HG03103 (cell line): Measurements from ENCODE around the gene XYLT1.
"Not testable (repeated sequence)": the region's sequence is repeated elsewhere in the genome, so short reads cannot be mapped to it uniquely, and the experiment has no call there.

Experiments
- ATAC-seq: cut with Tn5 transposase; IDR thresholded peaks from one replicate; pipeline ENCODE4 v1.9.1; 2021; ENCODE audit warnings: low read depth; ENCODE audit not compliant: unreplicated experiment

XYLT1 gene

GRCh38 chr16:17343728-17344127, 127.0 kb downstream of the XYLT1 start:
- no peak for ATAC-seq

- no peak for ATAC-seq
These were observed 127.7 kb downstream of the XYLT1 start for GRCh38 chr16:17343028-17343427.

GRCh38 chr16:17342031-17342430, 128.7 kb downstream of the XYLT1 start:
- no peak for ATAC-seq

GRCh38 chr16:17340804-17341203, 130.0 kb downstream of the XYLT1 start:
- ATAC-seq: no peak

GRCh38 chr16:17339764-17340541, 130.8 kb downstream of the XYLT1 start:
- ATAC-seq: no peak

GRCh38 chr16:17338244-17338643, 132.5 kb downstream of the XYLT1 start:
- ATAC-seq: no peak

- no peak for ATAC-seq
These were observed 134.2 kb downstream of the XYLT1 start for GRCh38 chr16:17336530-17336900.

GRCh38 chr16:17335826-17336529, 134.8 kb downstream of the XYLT1 start:
- no peak for ATAC-seq

GRCh38 chr16:17335406-17335805, 135.4 kb downstream of the XYLT1 start:
- not testable (repeated sequence) for ATAC-seq

- no peak for ATAC-seq
These were observed 136.7 kb downstream of the XYLT1 start for GRCh38 chr16:17334096-17334495.

GRCh38 chr16:17333229-17333628, 137.5 kb downstream of the XYLT1 start:
- no peak for ATAC-seq

- ATAC-seq: no peak
These were observed 138.8 kb downstream of the XYLT1 start for GRCh38 chr16:17331991-17332390.

GRCh38 chr16:17331071-17331607, 139.6 kb downstream of the XYLT1 start:
- ATAC-seq: no peak

- no peak for ATAC-seq
These were observed 140.7 kb downstream of the XYLT1 start for GRCh38 chr16:17330044-17330443.

GRCh38 chr16:17329391-17329790, 141.4 kb downstream of the XYLT1 start:
- no peak for ATAC-seq

GRCh38 chr16:17328932-17329331, 141.8 kb downstream of the XYLT1 start:
- ATAC-seq: no peak

GRCh38 chr16:17327664-17328335, 143.0 kb downstream of the XYLT1 start:
- ATAC-seq: no peak

GRCh38 chr16:17325476-17326143, 145.2 kb downstream of the XYLT1 start:
- no peak for ATAC-seq

GRCh38 chr16:17324451-17324850, 146.3 kb downstream of the XYLT1 start:
- ATAC-seq: no peak

- no peak for ATAC-seq
These were observed 147.6 kb downstream of the XYLT1 start for GRCh38 chr16:17323171-17323570.

- ATAC-seq: no peak
These were observed 148.9 kb downstream of the XYLT1 start for GRCh38 chr16:17321824-17322223.
